NT2/D1 (cell line): ENCODE data around the gene POGLUT3.

Experiments used
- DNase-seq: peaks from one replicate; pipeline ENCODE4 v3.0.0-alpha.2; 2011; ENCODE audit warnings: low read depth, low spot score
- H3K27me3 ChIP-seq: 2 replicates; pipeline ENCODE4 v1.6.0; 2011; ENCODE audit warnings: mild to moderate bottlenecking; ENCODE audit not compliant: insufficient read length, insufficient read depth
- H3K36me3 ChIP-seq: 2 replicates; pipeline ENCODE4 v1.6.1; 2011; ENCODE audit warnings: mild to moderate bottlenecking, low read length, mixed read lengths; ENCODE audit not compliant: insufficient read depth, insufficient read length
- H3K4me1 ChIP-seq: 2 replicates; pipeline ENCODE4 v1.5.1; 2011; ENCODE audit not compliant: insufficient read depth, insufficient read length
- H3K4me3 ChIP-seq: 2 replicates; pipeline ENCODE4 v1.5.1; 2011; ENCODE audit warnings: low read depth; ENCODE audit not compliant: insufficient read length
- H3K9ac ChIP-seq: 2 replicates; pipeline ENCODE4 v1.6.0; 2011; ENCODE audit warnings: low read depth; ENCODE audit not compliant: insufficient read length
- H3K9me3 ChIP-seq: 2 replicates; pipeline ENCODE4 v1.5.1; 2011; ENCODE audit warnings: mild to moderate bottlenecking, low read length; ENCODE audit not compliant: insufficient read depth
- SUZ12 ChIP-seq: IDR thresholded peaks from 2 replicates; pipeline ENCODE4 v1.6.1; 2011; ENCODE audit not compliant: insufficient read length, insufficient read depth; ENCODE audit errors: extremely low read depth
- YY1 ChIP-seq: IDR thresholded peaks from 2 replicates; pipeline ENCODE4 v1.6.1; 2011; ENCODE audit not compliant: insufficient read length, insufficient read depth
- ZNF274 ChIP-seq: IDR thresholded peaks from 2 replicates; pipeline ENCODE4 v1.6.1; 2011; ENCODE audit warnings: mild to moderate bottlenecking, low read depth, low read length

The POGLUT3 gene

DNA sequence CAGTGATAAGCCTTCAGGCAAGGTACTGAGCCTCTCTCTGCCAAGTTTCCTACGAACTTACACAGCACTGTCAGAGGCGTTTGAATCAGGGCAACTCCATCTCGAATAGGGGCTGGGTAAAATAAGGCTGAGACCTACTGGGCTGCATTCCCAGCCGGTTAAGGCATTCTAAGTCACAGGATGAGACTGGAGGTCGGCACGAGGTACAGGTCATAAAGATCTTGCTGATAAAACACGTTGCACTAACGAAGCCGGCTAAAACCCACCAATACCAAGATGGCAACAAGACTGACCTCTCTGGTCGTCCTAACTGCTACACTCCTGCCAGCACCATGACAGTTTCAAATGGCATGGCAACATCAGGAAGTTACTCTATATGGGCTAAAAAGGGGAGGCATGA lies 20.4 kb upstream of the POGLUT3 start:
- DNase-seq = no peak
- Histone ChIP-seq H3K4me1 (no peaks in the 10 kb centered on the region), H3K9me3 (no peaks in the 10 kb centered on the region), H3K4me3 (no peak overlapping the region), H3K27me3 (no peaks in the 10 kb centered on the region), H3K9ac (no peak overlapping the region), H3K36me3 (no peaks in the 10 kb centered on the region)
- TF ChIP-seq SUZ12 = no peak
- TF ChIP-seq YY1 = no peak
- TF ChIP-seq ZNF274 = no peak

DNA sequence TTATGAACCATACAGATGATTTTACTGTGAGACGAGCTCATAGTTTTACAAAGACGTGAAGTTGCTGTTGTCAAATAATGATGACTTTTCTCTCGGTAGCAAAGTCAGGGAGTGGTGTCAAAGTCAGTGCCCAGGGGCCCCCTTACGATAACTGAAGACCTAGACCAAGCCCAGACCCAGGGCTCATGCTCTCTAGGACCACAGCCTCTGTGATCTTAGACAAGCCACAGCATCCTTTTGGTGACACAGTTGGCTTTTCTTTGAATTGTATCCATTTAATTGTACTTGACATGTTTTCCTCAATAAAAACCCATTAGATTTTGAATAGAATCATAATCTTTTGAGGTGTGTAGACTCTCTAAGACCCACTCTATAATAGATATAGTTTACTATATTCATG lies 17.9 kb upstream of the POGLUT3 start:
- H3K4me3 ChIP-seq = no peak overlapping the region
- no peak for TF ChIP-seq ZNF274
- no peak for TF ChIP-seq SUZ12
- TF ChIP-seq YY1 = no peak
- H3K4me1 ChIP-seq = no peaks in the 10 kb centered on the region
- H3K36me3 ChIP-seq = no peaks in the 10 kb centered on the region
- 0 out of 2 replicates have a peak, but pooled peaks cover 4% of the 10 kb centered on the region for H3K9me3 ChIP-seq
- no peak overlapping the region for H3K9ac ChIP-seq
- no peaks in the 10 kb centered on the region for H3K27me3 ChIP-seq
- DNase-seq = no peak

DNA sequence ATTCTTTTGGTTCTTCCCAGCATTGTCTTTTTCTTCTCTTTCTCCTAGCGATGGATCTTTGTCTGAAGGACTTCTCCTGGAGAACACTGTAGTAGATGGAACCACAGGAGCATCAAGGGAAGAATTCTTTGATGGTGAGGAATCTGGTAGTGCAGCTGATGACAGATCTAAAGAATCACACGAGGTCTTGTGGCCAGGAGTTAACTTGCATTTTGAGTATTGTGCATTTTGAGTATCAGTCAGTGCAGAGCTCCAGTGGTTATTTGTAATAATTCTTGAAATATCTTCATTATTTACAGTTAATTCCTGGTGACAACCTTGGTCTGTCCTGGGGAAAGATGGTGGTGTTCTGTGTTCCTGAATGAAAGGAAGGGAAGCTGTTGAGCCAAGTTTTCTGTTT lies 14.5 kb upstream of the POGLUT3 start:
- H3K4me3 ChIP-seq = no peak overlapping the region
- H3K9ac ChIP-seq = no peak overlapping the region
- no peaks in the 10 kb centered on the region for H3K27me3 ChIP-seq
- no peaks in the 10 kb centered on the region for H3K4me1 ChIP-seq
- no peak for DNase-seq
- no peaks in the 10 kb centered on the region for H3K36me3 ChIP-seq
- peaks cover 23% of the 10 kb centered on the region for H3K9me3 ChIP-seq
- no peak for TF ChIP-seq YY1

DNA sequence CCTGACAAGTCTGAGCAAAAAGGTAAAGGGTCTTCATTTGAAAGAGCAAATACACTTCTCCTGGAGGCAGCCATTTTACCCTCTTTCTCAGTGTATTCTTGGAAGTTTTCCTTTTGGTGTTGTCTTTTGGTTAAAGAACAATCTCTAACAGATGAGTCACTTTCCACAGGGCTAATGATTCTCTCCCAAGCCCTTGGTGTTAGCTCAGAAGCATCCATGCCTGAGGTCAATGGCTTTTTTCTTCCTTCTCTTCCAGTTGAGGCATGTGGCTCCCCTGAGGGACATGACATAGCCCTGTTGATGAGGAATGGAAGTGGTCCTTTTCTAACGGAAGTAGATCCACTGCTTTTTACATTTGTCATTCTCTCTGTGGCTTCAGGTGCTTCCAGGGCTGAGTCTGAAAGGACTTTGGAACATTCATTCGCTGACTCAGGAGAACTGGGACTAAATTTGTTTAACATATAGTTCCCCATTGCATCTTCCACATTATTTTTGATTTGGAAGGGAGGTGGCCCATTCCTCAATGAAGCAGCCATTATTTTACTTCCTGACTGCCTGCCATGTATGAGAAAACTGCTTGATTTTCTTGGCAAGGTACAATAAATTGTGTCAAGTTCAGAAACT lies 13.8 kb upstream of the POGLUT3 start:
- no peak for TF ChIP-seq YY1
- TF ChIP-seq SUZ12 = no peak
- no peak for TF ChIP-seq ZNF274
- no peaks in the 10 kb centered on the region for H3K4me1 ChIP-seq
- H3K36me3 ChIP-seq = no peaks in the 10 kb centered on the region
- no peak for DNase-seq
- no peaks in the 10 kb centered on the region for H3K27me3 ChIP-seq
- no peak overlapping the region for H3K9ac ChIP-seq
- H3K4me3 ChIP-seq = no peak overlapping the region
- H3K9me3 ChIP-seq = peaks cover 23% of the 10 kb centered on the region

DNA sequence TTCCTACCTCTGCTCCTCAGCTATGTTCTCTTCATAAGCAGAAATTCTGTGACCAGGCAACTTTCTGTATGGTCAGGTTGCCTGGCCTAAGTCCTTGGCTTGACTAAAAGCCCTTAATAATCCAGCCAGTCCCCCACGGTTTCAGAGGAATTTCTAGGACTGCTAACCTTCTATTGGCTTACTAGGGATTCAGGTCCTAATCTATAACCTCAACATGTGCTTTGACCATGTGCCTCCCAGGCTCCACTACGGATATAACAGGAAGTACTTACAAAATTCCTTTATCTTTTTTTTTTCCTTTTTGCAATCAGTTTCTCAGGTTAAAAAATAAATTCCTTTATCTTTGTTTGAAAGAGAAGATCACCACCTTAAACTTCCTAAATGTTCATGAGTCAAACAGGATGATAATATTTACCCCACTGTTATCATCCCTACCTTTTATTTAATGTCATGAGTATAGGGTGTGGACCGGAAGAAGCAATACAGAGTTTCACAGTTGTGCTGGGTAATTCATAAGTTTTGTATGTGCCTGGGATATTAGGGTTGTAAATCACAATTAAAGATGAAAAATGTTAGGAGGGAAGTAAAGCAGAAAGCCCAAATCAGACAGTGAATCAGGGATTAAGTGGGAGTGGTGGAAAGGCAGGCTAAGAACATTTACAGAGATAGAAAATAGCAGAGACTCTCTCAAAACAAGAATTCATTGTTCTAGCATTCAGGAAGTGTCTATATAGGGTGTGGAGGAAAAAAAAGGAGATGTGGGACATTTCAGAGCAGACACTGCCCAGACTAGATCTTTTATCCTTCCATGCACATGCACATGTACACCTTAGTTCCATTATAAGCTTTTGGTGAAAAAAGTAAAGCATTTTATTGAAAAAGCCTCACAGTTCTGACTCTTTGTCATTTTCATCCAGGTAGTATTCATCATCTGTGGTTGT lies 10.7 kb upstream of the POGLUT3 start:
- no peak for DNase-seq
- TF ChIP-seq ZNF274 = no peak
- TF ChIP-seq YY1 = no peak
- TF ChIP-seq SUZ12 = no peak
- Histone ChIP-seq H3K27me3 (no peaks in the 10 kb centered on the region), H3K36me3 (no peaks in the 10 kb centered on the region), H3K9ac (no peak overlapping the region), H3K4me1 (no peaks in the 10 kb centered on the region), H3K9me3 (peaks cover 23% of the 10 kb centered on the region), H3K4me3 (no peak overlapping the region)

DNA sequence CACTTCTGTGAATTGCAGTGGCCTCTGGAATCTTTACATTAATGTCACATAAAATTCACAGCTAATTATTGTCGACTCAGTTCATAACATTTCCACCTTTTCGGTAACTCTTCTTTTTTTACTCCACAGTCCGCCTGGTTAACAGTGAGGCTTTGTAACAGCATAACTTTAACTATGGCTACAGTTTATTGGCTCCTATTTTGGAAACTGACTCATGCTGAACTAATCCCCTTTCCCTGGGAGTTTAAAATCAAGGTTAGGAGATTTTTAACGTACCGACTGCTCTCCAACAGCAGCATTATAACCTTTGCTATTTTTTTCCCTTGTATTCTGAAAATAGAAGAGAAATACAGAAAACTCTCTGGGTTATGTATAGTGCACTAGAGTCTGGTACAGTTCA lies 3.2 kb upstream of the POGLUT3 start:
- TF ChIP-seq ZNF274 (no peak), SUZ12 (no peak), YY1 (no peak)
- H3K9ac ChIP-seq = no peak overlapping the region
- H3K4me1 ChIP-seq = no peaks in the 10 kb centered on the region
- no peaks in the 10 kb centered on the region for H3K9me3 ChIP-seq
- H3K27me3 ChIP-seq = no peaks in the 10 kb centered on the region
- H3K36me3 ChIP-seq = no peaks in the 10 kb centered on the region
- H3K4me3 ChIP-seq = no peak overlapping the region
- DNase-seq = no peak

DNA sequence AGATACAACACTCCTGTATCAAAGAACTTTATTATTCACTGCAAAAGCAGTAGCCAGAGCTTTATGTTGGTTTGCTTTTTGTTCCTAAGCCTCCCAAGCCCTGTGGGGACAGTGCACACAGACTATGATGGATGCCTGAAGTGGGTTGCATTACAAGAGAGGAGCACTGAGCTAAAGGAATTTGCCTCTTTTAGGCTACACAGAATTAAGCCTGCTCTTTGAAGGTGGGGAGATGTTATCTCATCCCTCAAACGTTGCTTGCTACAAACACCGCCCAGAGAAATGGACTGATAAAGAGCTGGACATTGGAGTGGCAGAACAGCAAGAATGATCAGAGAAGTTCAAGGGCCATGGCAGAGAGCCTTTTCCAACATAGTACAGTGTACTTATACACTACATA lies 2.5 kb upstream of the POGLUT3 start:
- Histone ChIP-seq H3K9me3 (no peaks in the 10 kb centered on the region), H3K4me1 (no peaks in the 10 kb centered on the region), H3K27me3 (no peaks in the 10 kb centered on the region), H3K9ac (no peak overlapping the region), H3K4me3 (no peak overlapping the region), H3K36me3 (peaks cover 4% of the 10 kb centered on the region)
- TF ChIP-seq ZNF274 (no peak), YY1 (no peak), SUZ12 (no peak)
- no peak for DNase-seq
